Skeletal muscle cell (primary cell): Measurements from ENCODE around the gene TBXAS1.

Experiments used
- DNase-seq: peaks from one replicate; pipeline ENCODE4 v3.0.0-alpha.2; 2010; ENCODE audit warnings: low read depth
- H3K4me3 ChIP-seq: 2 replicates; pipeline ENCODE4 v1.5.1; 2011; ENCODE audit warnings: low read depth, mild to moderate bottlenecking, control low read depth, low read length, moderate library complexity

TBXAS1 gene

GRCh38 chr7:139959285-139959628 is 130.2 kb downstream of the TBXAS1 start:
- no peak overlapping the region for H3K4me3 ChIP-seq
- DNase-seq = no peak

- no peak for DNase-seq
- no peak overlapping the region for H3K4me3 ChIP-seq
These were observed 130.7 kb downstream of the TBXAS1 start for GRCh38 chr7:139959718-139960117.

GRCh38 chr7:139960157-139960556 is 131.1 kb downstream of the TBXAS1 start:
- DNase-seq = no peak
- no peak overlapping the region for H3K4me3 ChIP-seq

GRCh38 chr7:139965942-139966628 is 137.0 kb downstream of the TBXAS1 start:
- no peak overlapping the region for H3K4me3 ChIP-seq
- DNase-seq = no peak

GRCh38 chr7:139966949-139967348 is 137.9 kb downstream of the TBXAS1 start:
- H3K4me3 ChIP-seq = no peak overlapping the region
- DNase-seq = no peak

- no peak overlapping the region for H3K4me3 ChIP-seq
- no peak for DNase-seq
These were observed 139.9 kb downstream of the TBXAS1 start for GRCh38 chr7:139968931-139969330.

GRCh38 chr7:139972029-139972428 is 143.0 kb downstream of the TBXAS1 start:
- H3K4me3 ChIP-seq = no peak overlapping the region
- no peak for DNase-seq

- no peak for DNase-seq
- no peak overlapping the region for H3K4me3 ChIP-seq
These were observed 144.3 kb downstream of the TBXAS1 start for GRCh38 chr7:139973101-139974050.

GRCh38 chr7:139974179-139974811 is 145.2 kb downstream of the TBXAS1 start:
- DNase-seq = no peak
- no peak overlapping the region for H3K4me3 ChIP-seq

- no peak for DNase-seq
- H3K4me3 ChIP-seq = no peak overlapping the region
These were observed 147.2 kb downstream of the TBXAS1 start for GRCh38 chr7:139976055-139976837.

GRCh38 chr7:139976838-139977656 is 148.0 kb downstream of the TBXAS1 start:
- no peak overlapping the region for H3K4me3 ChIP-seq
- DNase-seq = no peak

GRCh38 chr7:139981511-139981895 is 152.4 kb downstream of the TBXAS1 start:
- DNase-seq = no peak
- no peak overlapping the region for H3K4me3 ChIP-seq

- H3K4me3 ChIP-seq = no peak overlapping the region
- DNase-seq = peak; percentile 10
These were observed 154.2 kb downstream of the TBXAS1 start for GRCh38 chr7:139982927-139983920.

- no peak overlapping the region for H3K4me3 ChIP-seq
- no peak for DNase-seq
These were observed 155.8 kb downstream of the TBXAS1 start for GRCh38 chr7:139984642-139985539.

- no peak overlapping the region for H3K4me3 ChIP-seq
- DNase-seq = no peak
These were observed 156.7 kb downstream of the TBXAS1 start for GRCh38 chr7:139985811-139986210.

GRCh38 chr7:139987691-139988516 is 158.8 kb downstream of the TBXAS1 start:
- no peak for DNase-seq
- H3K4me3 ChIP-seq = no peak overlapping the region
